Measurements from ENCODE around the gene TIMM29. TPM values are rescaled to one million over a fixed set of nuclear protein-coding genes. Genes with fewer than 3 reads are reported as not detected.

The TIMM29 gene
- total and polyA plus RNA-seq, 2 of the 13 experiments (the other 11 are each of a cell fraction or from before 2014, with no cell fraction given), result 7.1 to 33.8 TPM

- TF ChIP-seq SKIL (CRISPR knock-in tag; IDR thresholded peaks at IDR 0.05; ENCODE audit: borderline replicate concordance) (no peak), KDM4B (CRISPR knock-in tag; IDR thresholded peaks at IDR 0.05) (no peak)
Observed at GRCh38 chr19:10935371-10936059, 6.9 kb downstream of the TIMM29 start (continued).

GRCh38 chr19:10936661-10937084 is 8.1 kb downstream of the TIMM29 start:
- no TSS peak for BruUV-seq (replicated peaks)
- peak; percentile 52 for FAIRE-seq
- Histone ChIP-seq H3K36me3 (replicated peaks in 1 of 2; ENCODE audit: control insufficient read depth in 1 of 2, insufficient read depth in 2 of 2, low read length in 2 of 2) (no peaks in the 10 kb centered on the region), H3K79me2 (ENCODE audit: insufficient read depth, low read length) (peaks cover 6% of the 10 kb centered on the region), H3K4me1 (ENCODE audit: insufficient read depth, low read length) (peaks cover 57% of the 10 kb centered on the region), H3K9me3 (ENCODE audit: low read length) (no peaks in the 10 kb centered on the region), H3K27me3 (ENCODE audit: control insufficient read depth in 1 of 2, insufficient read depth in 2 of 2, low read length in 2 of 2) (no peaks in the 10 kb centered on the region), H3K9ac (ENCODE audit: insufficient read depth, low read depth, low read length) (peak overlapping the region; percentile 17; the same call in 1 of the 2 replicates), H4K20me1 (ENCODE audit: insufficient read depth, low read length) (no peaks in the 10 kb centered on the region), H3K27ac (ENCODE audit: extremely low read length, insufficient read depth, low read length) (peak overlapping the region; percentile 17), H2AFZ (ENCODE audit: low read length) (peak overlapping the region; percentile 96), H3K4me3 (replicated peaks in 1 of 3; ENCODE audit: insufficient read depth in 1 of 3, low read depth in 2 of 3, low read length in 3 of 3) (peak overlapping the region; percentile 7 to 39 (median 22); a peak in 2 of 6 replicates), H3K4me2 (ENCODE audit: low read depth, low read length) (peak overlapping the region; percentile 71)
- intact Hi-C loops (cut with micrococcal nuclease; ENCODE audit: unreplicated experiment), result no loop called here
- in situ Hi-C loops (cut with HindIII; ENCODE audit: extremely low pct_ligation_motif_present, low pct_unique_long_range_greater_than_20kb), result loop anchor here (10.0 kb wide), 1 partner anchor 78 kb away; no protein-coding TSS in a partner anchor
- ChIA-PET CTCF (ENCODE audit: low intra/inter-chr PET ratio, low total read pairs) (no interaction called here), POLR2A (interaction anchor here (0.7 to 1.6 kb wide), 7 partner anchors 8 to 202 kb away, joined by 3 to 9 read pairs (median 4); partner anchors contain the start of gene SMARCA4)
- 3% methylated on average over 9 of the region's 11 CpGs for WGBS (ENCODE audit: low lambda C conversion rate)
- DNase-seq (ENCODE audit: low spot score), result peak; percentile 76
- peak; percentile 77 for ATAC-seq
- no peak for TF ChIP-seq ZHX1 (CRISPR knock-in tag; IDR thresholded peaks at IDR 0.05; ENCODE audit: low read depth)
- no peak for TF ChIP-seq TFDP2 (CRISPR knock-in tag; IDR thresholded peaks at IDR 0.05)
- TF ChIP-seq ZKSCAN5 (CRISPR knock-in tag; IDR thresholded peaks at IDR 0.05), result no peak
- TF ChIP-seq ZNF12 (CRISPR knock-in tag; IDR thresholded peaks at IDR 0.05), result no peak
- no peak for TF ChIP-seq GMEB1 (CRISPR knock-in tag; IDR thresholded peaks at IDR 0.05; ENCODE audit: borderline replicate concordance)
- no peak for TF ChIP-seq FOSL2 (CRISPR knock-in tag; IDR thresholded peaks at IDR 0.05)
- TF ChIP-seq CCDC6 (CRISPR knock-in tag; IDR thresholded peaks at IDR 0.05), result no peak
- no peak for TF ChIP-seq ZNF7 (CRISPR knock-in tag; IDR thresholded peaks at IDR 0.05)
- TF ChIP-seq SAP130 (CRISPR knock-in tag; IDR thresholded peaks at IDR 0.05; ENCODE audit: low read depth), result peak; percentile 50
- no peak for TF ChIP-seq ZNF263 (CRISPR knock-in tag; IDR thresholded peaks at IDR 0.05)
- no peak for TF ChIP-seq NFRKB (IDR thresholded peaks at IDR 0.05)
- no peak for TF ChIP-seq NFKBIZ (CRISPR knock-in tag; IDR thresholded peaks at IDR 0.05)
- no peak for TF ChIP-seq ZBTB1 (CRISPR knock-in tag; IDR thresholded peaks at IDR 0.05; ENCODE audit: borderline replicate concordance)

All from HepG2 (cell line).